Measurements from ENCODE around the gene SPEM3.

SPEM3 gene

GRCh38 chr17:7423679-7424078 is 5.0 kb upstream of the SPEM3 start:
- no peak overlapping the region for H3K27ac ChIP-seq (ENCODE audit: low read length)
- no peak overlapping the region for H3K9ac ChIP-seq (ENCODE audit: low read length in 2 of 2)
- no peaks in the 10 kb centered on the region for H3K36me3 ChIP-seq (ENCODE audit: control insufficient read depth in 2 of 2, insufficient read depth in 2 of 2, low read length in 2 of 2)
- no peaks in the 10 kb centered on the region for H3K4me1 ChIP-seq (ENCODE audit: control insufficient read depth, insufficient read depth, low read length)
- H3K27me3 ChIP-seq (ENCODE audit: control insufficient read depth in 1 of 2, insufficient read depth in 2 of 2, low read length in 2 of 2) = no peaks in the 10 kb centered on the region
- H3K4me3 ChIP-seq (ENCODE audit: low read length in 2 of 2) = no peak overlapping the region
- H3K9me3 ChIP-seq (ENCODE audit: control insufficient read depth in 2 of 2, low read length in 2 of 2) = no peaks in the 10 kb centered on the region

- H3K9ac ChIP-seq (ENCODE audit: low read length in 2 of 2) = no peak within 1 kb of the TSS
- H3K4me3 ChIP-seq (ENCODE audit: low read length in 2 of 2) = no peak within 1 kb of the TSS
- no peaks in the 10 kb centered on the region for H3K4me1 ChIP-seq (ENCODE audit: control insufficient read depth, insufficient read depth, low read length)
- H3K9me3 ChIP-seq (ENCODE audit: control insufficient read depth in 2 of 2, low read length in 2 of 2) = no peaks in the 10 kb centered on the region
- H3K27me3 ChIP-seq (ENCODE audit: control insufficient read depth in 1 of 2, insufficient read depth in 2 of 2, low read length in 2 of 2) = no peaks in the 10 kb centered on the region
- no peak within 1 kb of the TSS for H3K27ac ChIP-seq (ENCODE audit: low read length)
- no peaks in the 10 kb centered on the region for H3K36me3 ChIP-seq (ENCODE audit: control insufficient read depth in 2 of 2, insufficient read depth in 2 of 2, low read length in 2 of 2)
These were observed 3.3 kb upstream of the SPEM3 start, which contains the start of gene SPEM2 for GRCh38 chr17:7425316-7425715. Gene SPEM2, plus strand, starts transcription at chr17:7425616. Its CDS starts 73 bp downstream, at chr17:7425689.

GRCh38 chr17:7425756-7426155 is 2.9 kb upstream of the SPEM3 start:
- Histone ChIP-seq H3K4me3 (ENCODE audit: low read length in 2 of 2) (no peak overlapping the region), H3K9me3 (ENCODE audit: control insufficient read depth in 2 of 2, low read length in 2 of 2) (no peaks in the 10 kb centered on the region), H3K27ac (ENCODE audit: low read length) (no peak overlapping the region), H3K36me3 (ENCODE audit: control insufficient read depth in 2 of 2, insufficient read depth in 2 of 2, low read length in 2 of 2) (no peaks in the 10 kb centered on the region), H3K27me3 (ENCODE audit: control insufficient read depth in 1 of 2, insufficient read depth in 2 of 2, low read length in 2 of 2) (no peaks in the 10 kb centered on the region), H3K4me1 (ENCODE audit: control insufficient read depth, insufficient read depth, low read length) (no peaks in the 10 kb centered on the region), H3K9ac (ENCODE audit: low read length in 2 of 2) (no peak overlapping the region)

GRCh38 chr17:7426203-7426863 is 2.3 kb upstream of the SPEM3 start:
- Histone ChIP-seq H3K36me3 (ENCODE audit: control insufficient read depth in 2 of 2, insufficient read depth in 2 of 2, low read length in 2 of 2) (no peaks in the 10 kb centered on the region), H3K9me3 (ENCODE audit: control insufficient read depth in 2 of 2, low read length in 2 of 2) (no peaks in the 10 kb centered on the region), H3K4me1 (ENCODE audit: control insufficient read depth, insufficient read depth, low read length) (no peaks in the 10 kb centered on the region), H3K9ac (ENCODE audit: low read length in 2 of 2) (no peak overlapping the region), H3K27ac (ENCODE audit: low read length) (no peak overlapping the region), H3K4me3 (ENCODE audit: low read length in 2 of 2) (no peak overlapping the region), H3K27me3 (ENCODE audit: control insufficient read depth in 1 of 2, insufficient read depth in 2 of 2, low read length in 2 of 2) (no peaks in the 10 kb centered on the region)

GRCh38 chr17:7426896-7427489 is 1.7 kb upstream of the SPEM3 start:
- H3K9me3 ChIP-seq (ENCODE audit: control insufficient read depth in 2 of 2, low read length in 2 of 2) = no peaks in the 10 kb centered on the region
- H3K4me3 ChIP-seq (ENCODE audit: low read length in 2 of 2) = no peak overlapping the region
- no peak overlapping the region for H3K27ac ChIP-seq (ENCODE audit: low read length)
- H3K9ac ChIP-seq (ENCODE audit: low read length in 2 of 2) = no peak overlapping the region
- H3K27me3 ChIP-seq (ENCODE audit: control insufficient read depth in 1 of 2, insufficient read depth in 2 of 2, low read length in 2 of 2) = peaks cover 0 to under 1% of the 10 kb centered on the region in 2 donors
- no peaks in the 10 kb centered on the region for H3K36me3 ChIP-seq (ENCODE audit: control insufficient read depth in 2 of 2, insufficient read depth in 2 of 2, low read length in 2 of 2)
- H3K4me1 ChIP-seq (ENCODE audit: control insufficient read depth, insufficient read depth, low read length) = no peaks in the 10 kb centered on the region

- H3K9me3 ChIP-seq (ENCODE audit: control insufficient read depth in 2 of 2, low read length in 2 of 2) = no peaks in the 10 kb centered on the region
- no peaks in the 10 kb centered on the region for H3K4me1 ChIP-seq (ENCODE audit: control insufficient read depth, insufficient read depth, low read length)
- H3K9ac ChIP-seq (ENCODE audit: low read length in 2 of 2) = no peak overlapping the region
- H3K4me3 ChIP-seq (ENCODE audit: low read length in 2 of 2) = no peak overlapping the region
- peaks cover 4% of the 10 kb centered on the region in 2 donors for H3K27me3 ChIP-seq (ENCODE audit: control insufficient read depth in 1 of 2, insufficient read depth in 2 of 2, low read length in 2 of 2)
- H3K27ac ChIP-seq (ENCODE audit: low read length) = no peak overlapping the region
- no peaks in the 10 kb centered on the region for H3K36me3 ChIP-seq (ENCODE audit: control insufficient read depth in 2 of 2, insufficient read depth in 2 of 2, low read length in 2 of 2)
These were observed 1.1 kb upstream of the SPEM3 start for GRCh38 chr17:7427549-7427948.

- no peak overlapping the region for H3K4me3 ChIP-seq (ENCODE audit: low read length in 2 of 2)
- no peaks in the 10 kb centered on the region for H3K36me3 ChIP-seq (ENCODE audit: control insufficient read depth in 2 of 2, insufficient read depth in 2 of 2, low read length in 2 of 2)
- H3K27ac ChIP-seq (ENCODE audit: low read length) = no peak overlapping the region
- peaks cover 9 to 15% of the 10 kb centered on the region in 2 donors for H3K27me3 ChIP-seq (ENCODE audit: control insufficient read depth in 1 of 2, insufficient read depth in 2 of 2, low read length in 2 of 2)
- no peaks in the 10 kb centered on the region for H3K4me1 ChIP-seq (ENCODE audit: control insufficient read depth, insufficient read depth, low read length)
- H3K9ac ChIP-seq (ENCODE audit: low read length in 2 of 2) = no peak overlapping the region
- no peaks in the 10 kb centered on the region for H3K9me3 ChIP-seq (ENCODE audit: control insufficient read depth in 2 of 2, low read length in 2 of 2)
These were observed 1.1 kb downstream of the SPEM3 start for GRCh38 chr17:7429722-7430121.

GRCh38 chr17:7431231-7431630 is 2.6 kb downstream of the SPEM3 start:
- Histone ChIP-seq H3K27ac (ENCODE audit: low read length) (no peak overlapping the region), H3K4me3 (ENCODE audit: low read length in 2 of 2) (no peak overlapping the region), H3K9ac (ENCODE audit: low read length in 2 of 2) (no peak overlapping the region), H3K9me3 (ENCODE audit: control insufficient read depth in 2 of 2, low read length in 2 of 2) (no peaks in the 10 kb centered on the region), H3K36me3 (ENCODE audit: control insufficient read depth in 2 of 2, insufficient read depth in 2 of 2, low read length in 2 of 2) (no peaks in the 10 kb centered on the region), H3K4me1 (ENCODE audit: control insufficient read depth, insufficient read depth, low read length) (peaks cover 10% of the 10 kb centered on the region), H3K27me3 (ENCODE audit: control insufficient read depth in 1 of 2, insufficient read depth in 2 of 2, low read length in 2 of 2) (peaks cover 21 to 24% of the 10 kb centered on the region in 2 donors)

GRCh38 chr17:7432296-7432695 is 3.6 kb downstream of the SPEM3 start:
- H3K36me3 ChIP-seq (ENCODE audit: control insufficient read depth in 2 of 2, insufficient read depth in 2 of 2, low read length in 2 of 2) = no peaks in the 10 kb centered on the region
- no peak overlapping the region for H3K27ac ChIP-seq (ENCODE audit: low read length)
- no peak overlapping the region for H3K9ac ChIP-seq (ENCODE audit: low read length in 2 of 2)
- H3K4me1 ChIP-seq (ENCODE audit: control insufficient read depth, insufficient read depth, low read length) = peaks cover 19% of the 10 kb centered on the region
- H3K27me3 ChIP-seq (ENCODE audit: control insufficient read depth in 1 of 2, insufficient read depth in 2 of 2, low read length in 2 of 2) = peaks cover 27 to 28% of the 10 kb centered on the region in 2 donors
- no peaks in the 10 kb centered on the region for H3K9me3 ChIP-seq (ENCODE audit: control insufficient read depth in 2 of 2, low read length in 2 of 2)
- no peak overlapping the region for H3K4me3 ChIP-seq (ENCODE audit: low read length in 2 of 2)

GRCh38 chr17:7435676-7436555 is 7.3 kb downstream of the SPEM3 start:
- H3K4me3 ChIP-seq (ENCODE audit: low read length in 2 of 2) = peak overlapping the region; percentile 17 to 65
- no peaks in the 10 kb centered on the region for H3K36me3 ChIP-seq (ENCODE audit: control insufficient read depth in 2 of 2, insufficient read depth in 2 of 2, low read length in 2 of 2)
- H3K27ac ChIP-seq (ENCODE audit: low read length) = no peak overlapping the region
- no peak overlapping the region for H3K9ac ChIP-seq (ENCODE audit: low read length in 2 of 2)
- H3K9me3 ChIP-seq (ENCODE audit: control insufficient read depth in 2 of 2, low read length in 2 of 2) = no peaks in the 10 kb centered on the region
- peaks cover 57 to 63% of the 10 kb centered on the region in 2 donors for H3K27me3 ChIP-seq (ENCODE audit: control insufficient read depth in 1 of 2, insufficient read depth in 2 of 2, low read length in 2 of 2)
- H3K4me1 ChIP-seq (ENCODE audit: control insufficient read depth, insufficient read depth, low read length) = peaks cover 46% of the 10 kb centered on the region
